Measurements from ENCODE around the gene HYI. TPM values are rescaled to one million over a fixed set of nuclear protein-coding genes. Genes with fewer than 3 reads are reported as not detected.

The HYI gene
- total RNA-seq, 5 donors from 2014 or later (not counting 1 experiment from before 2014, with no cell fraction given), result 14.9 to 27.4 (median 19.9) TPM

DNA sequence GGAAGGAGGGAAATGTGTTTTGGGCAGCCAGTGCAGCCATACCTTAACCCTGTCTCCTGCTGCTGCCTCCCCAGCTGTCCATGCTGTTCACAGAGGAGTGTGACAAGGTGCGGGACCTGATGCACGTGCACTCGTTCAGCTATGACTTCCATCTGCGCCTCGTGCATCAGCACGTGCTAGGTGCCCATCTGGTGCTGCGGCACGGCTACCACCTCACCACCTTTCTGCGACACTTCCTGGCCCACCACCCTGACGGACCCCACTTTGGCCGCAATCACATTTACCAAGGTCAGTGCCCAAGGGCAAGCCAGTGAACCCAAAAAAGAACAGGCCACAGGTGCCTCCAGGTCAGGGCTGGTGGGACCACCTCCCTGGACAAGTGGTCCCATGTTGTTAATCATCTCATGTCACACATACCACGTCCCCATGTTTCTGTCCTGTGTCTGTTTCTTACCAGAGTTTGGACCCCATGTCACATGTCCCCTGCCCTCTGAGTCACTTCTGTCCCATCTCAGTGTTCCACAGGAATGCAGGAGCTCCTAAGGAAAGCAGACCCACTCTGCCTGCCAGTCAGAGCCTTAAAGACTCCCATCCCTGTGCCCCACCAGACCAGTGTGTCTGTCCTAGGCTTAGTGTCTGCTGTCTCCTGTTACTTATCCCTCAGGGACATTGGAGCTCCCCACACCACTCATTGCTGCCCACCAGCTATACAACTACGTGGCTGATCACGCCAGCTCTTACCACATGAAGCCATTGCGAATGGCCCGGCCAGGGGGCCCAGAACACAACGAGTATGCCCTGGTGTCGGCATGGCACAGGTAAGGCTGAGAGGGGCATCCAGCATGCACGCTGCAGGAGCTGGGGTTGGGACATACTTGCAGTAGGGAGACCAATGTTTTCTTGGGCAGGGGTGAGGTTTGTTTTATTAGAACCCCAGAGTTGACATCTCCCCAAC lies 6.6 kb downstream of the HYI start:
- no peak overlapping the region for H3K27ac Mint-ChIP-seq
- H3K4me3 Mint-ChIP-seq, result no peak overlapping the region
- H3K4me1 Mint-ChIP-seq, result peaks cover 0 to 6% (median 0%) of the 10 kb centered on the region in 3 donors

DNA sequence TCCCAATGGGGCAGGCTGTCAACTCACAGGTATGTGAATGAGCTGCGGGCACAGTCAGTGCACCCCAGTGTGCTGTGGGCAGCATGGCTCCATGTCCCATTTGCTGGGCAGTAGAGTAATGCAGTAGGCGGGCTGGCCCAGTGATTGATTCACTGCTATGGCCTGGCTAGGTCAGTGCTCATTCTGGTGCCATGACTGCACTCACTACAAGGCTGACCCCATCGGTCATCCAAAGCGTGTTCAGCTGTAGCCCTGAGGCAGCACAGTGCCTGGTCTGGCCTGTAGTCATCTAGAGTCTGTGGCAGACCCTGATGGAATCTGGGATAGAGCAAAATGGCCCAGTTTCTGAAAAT lies 7.4 kb downstream of the HYI start:
- WGBS (ENCODE audit: insufficient coverage), result 98% methylated on average over 4 of the region's 4 CpGs
- H3K27ac Mint-ChIP-seq, result no peak overlapping the region
- no peaks in the 10 kb centered on the region for H3K27me3 ChIP-seq (replicated peaks in 1 of 2; ENCODE audit: control insufficient read depth in 2 of 2, extremely low read depth in 1 of 2, insufficient read depth in 2 of 2, low read length in 1 of 2)
- H3K9me3 Mint-ChIP-seq, result no peaks in the 10 kb centered on the region
- no peak for ATAC-seq (replicated peaks in 1 of 4)
- H3K36me3 Mint-ChIP-seq, result peaks cover 61% of the 10 kb centered on the region
- H3K4me1 Mint-ChIP-seq, result peaks cover 0 to 5% (median 0%) of the 10 kb centered on the region in 3 donors
- POLR2A ChIA-PET, result no interaction called here
- peak in 1 of 35 experiments; percentile 7 for DNase-seq
- H3K27ac ChIP-seq (ENCODE audit: low read length), result no peak overlapping the region
- CTCF ChIA-PET, result no interaction called here
- H3K27me3 Mint-ChIP-seq, result no peaks in the 10 kb centered on the region
- no peak overlapping the region for H3K4me3 Mint-ChIP-seq
- no peak overlapping the region for H3K4me3 ChIP-seq (ENCODE audit: control insufficient read depth in 1 of 2, extremely low read depth in 1 of 2, low read length in 1 of 2)
- no peaks in the 10 kb centered on the region for H3K4me1 ChIP-seq (ENCODE audit: control insufficient read depth in 1 of 2, extremely low read depth in 1 of 2, insufficient read depth in 2 of 2, low read length in 2 of 2)
- H3K36me3 ChIP-seq (ENCODE audit: control insufficient read depth in 2 of 2, extremely low read depth in 1 of 2, insufficient read depth in 1 of 2, low read length in 1 of 2), result peaks cover 25 to 86% of the 10 kb centered on the region in 2 donors
- no peaks in the 10 kb centered on the region for H3K9me3 ChIP-seq

More for the DNA sequence above, 6.6 kb downstream of the HYI start:
- over 99% methylated on average over 19 of the region's 19 CpGs for WGBS (ENCODE audit: insufficient coverage)
- Mint-ChIP-seq H3K9me3 (no peaks in the 10 kb centered on the region), H3K27me3 (no peaks in the 10 kb centered on the region), H3K36me3 (peaks cover 61% of the 10 kb centered on the region)
- ChIA-PET POLR2A (no interaction called here), CTCF (interaction anchor here in 1 of 2 donors (1.2 kb wide), 1 partner anchor 7 kb away, joined by 3 read pairs; no protein-coding TSS in a partner anchor)
- no peaks in the 10 kb centered on the region for H3K9me3 ChIP-seq
- DNase-seq, result peak in 1 of 35 experiments; percentile 11
- peaks cover 0 to under 1% of the 10 kb centered on the region in 2 experiments for H3K4me1 ChIP-seq (ENCODE audit: control insufficient read depth in 1 of 2, extremely low read depth in 1 of 2, insufficient read depth in 2 of 2, low read length in 2 of 2)
- H3K27me3 ChIP-seq (replicated peaks in 1 of 2; ENCODE audit: control insufficient read depth in 2 of 2, extremely low read depth in 1 of 2, insufficient read depth in 2 of 2, low read length in 1 of 2), result no peaks in the 10 kb centered on the region
- no peak overlapping the region for H3K4me3 ChIP-seq (ENCODE audit: control insufficient read depth in 1 of 2, extremely low read depth in 1 of 2, low read length in 1 of 2)
- peaks cover 21 to 81% of the 10 kb centered on the region in 2 donors for H3K36me3 ChIP-seq (ENCODE audit: control insufficient read depth in 2 of 2, extremely low read depth in 1 of 2, insufficient read depth in 1 of 2, low read length in 1 of 2)
- no peak overlapping the region for H3K27ac ChIP-seq (ENCODE audit: low read length)
- ATAC-seq (replicated peaks in 1 of 4), result no peak

DNA sequence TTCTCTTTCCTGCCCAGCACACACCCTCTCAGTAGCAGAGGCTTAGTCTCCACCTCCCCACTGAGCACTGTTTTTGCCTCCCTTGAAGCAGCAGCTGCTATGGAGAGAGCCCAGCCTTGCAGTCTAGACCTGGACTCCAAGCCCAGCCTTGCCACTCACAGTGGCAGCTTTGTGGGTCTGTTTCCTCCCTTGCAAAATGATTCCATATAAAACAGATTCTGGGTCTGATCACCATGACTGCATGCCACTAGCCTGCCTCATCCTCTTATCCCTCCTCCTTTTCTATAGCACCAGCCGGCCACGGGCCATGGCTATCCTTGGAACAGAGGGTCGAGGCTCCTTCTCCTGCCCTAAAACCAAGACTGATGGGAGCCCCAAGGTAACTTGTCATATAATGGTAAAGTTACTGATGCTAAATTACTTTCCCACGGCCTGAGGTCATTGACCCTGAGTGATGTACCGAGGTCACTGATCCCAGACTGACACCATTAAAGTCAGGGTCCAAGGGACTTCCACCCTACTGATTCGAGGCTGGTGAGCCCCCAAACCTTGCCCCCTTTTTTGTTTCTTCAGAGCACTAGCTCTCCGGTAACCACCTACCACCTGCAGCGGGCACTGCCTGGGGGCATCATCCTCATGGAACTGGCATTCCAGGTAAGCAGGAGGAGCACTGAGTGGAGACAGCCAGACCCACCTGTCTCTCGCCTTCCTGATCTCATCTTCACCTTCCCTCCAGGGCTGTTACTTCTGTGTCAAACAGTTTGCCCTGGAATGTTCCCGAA lies 7.9 kb downstream of the HYI start:
- WGBS (ENCODE audit: insufficient coverage), result 98% methylated on average over 6 of the region's 10 CpGs
- H3K36me3 Mint-ChIP-seq, result peaks cover 59% of the 10 kb centered on the region
- peaks cover 25 to 89% of the 10 kb centered on the region in 2 donors for H3K36me3 ChIP-seq (ENCODE audit: control insufficient read depth in 2 of 2, extremely low read depth in 1 of 2, insufficient read depth in 1 of 2, low read length in 1 of 2)

DNA sequence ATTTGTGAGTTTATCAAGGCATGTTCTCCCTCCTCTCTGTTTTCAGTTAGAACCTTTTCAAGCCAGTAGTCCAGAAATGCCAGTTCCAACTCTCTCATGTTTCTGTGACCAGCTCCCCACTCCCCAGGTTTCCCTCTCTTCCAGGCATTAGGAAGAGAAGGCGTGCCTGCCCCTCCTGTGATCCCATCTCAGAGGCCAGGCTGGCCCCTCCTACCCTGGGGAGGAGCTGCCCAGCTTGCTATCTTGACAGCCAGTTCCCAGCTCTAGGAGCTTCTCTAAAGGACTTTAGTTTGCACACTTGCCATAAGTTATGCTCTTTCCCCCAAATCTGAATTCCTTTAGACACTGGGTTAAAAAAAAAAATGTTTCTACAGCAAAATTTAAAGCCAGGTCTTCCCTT lies 8.9 kb downstream of the HYI start:
- Histone ChIP-seq H3K27me3 (replicated peaks in 1 of 2; ENCODE audit: control insufficient read depth in 2 of 2, extremely low read depth in 1 of 2, insufficient read depth in 2 of 2, low read length in 1 of 2) (no peaks in the 10 kb centered on the region), H3K27ac (ENCODE audit: low read length) (no peak overlapping the region), H3K36me3 (ENCODE audit: control insufficient read depth in 2 of 2, extremely low read depth in 1 of 2, insufficient read depth in 1 of 2, low read length in 1 of 2) (peaks cover 32 to 92% of the 10 kb centered on the region in 2 donors), H3K4me1 (ENCODE audit: control insufficient read depth in 1 of 2, extremely low read depth in 1 of 2, insufficient read depth in 2 of 2, low read length in 2 of 2) (no peaks in the 10 kb centered on the region), H3K9me3 (no peaks in the 10 kb centered on the region), H3K4me3 (ENCODE audit: control insufficient read depth in 1 of 2, extremely low read depth in 1 of 2, low read length in 1 of 2) (no peak overlapping the region)
- Mint-ChIP-seq H3K4me1 (peaks cover 0 to 5% (median 0%) of the 10 kb centered on the region in 3 donors), H3K27me3 (no peaks in the 10 kb centered on the region), H3K27ac (no peak overlapping the region), H3K9me3 (no peaks in the 10 kb centered on the region), H3K4me3 (no peak overlapping the region), H3K36me3 (peaks cover 51% of the 10 kb centered on the region)
- POLR2A ChIA-PET, result no interaction called here
- WGBS (ENCODE audit: insufficient coverage), result 83% methylated on average over 1 of the region's 1 CpG
- DNase-seq (peak in 1 of 35 experiments; percentile 5), ATAC-seq (replicated peaks in 1 of 4) (no peak)
- CTCF ChIA-PET, result no interaction called here

More for the DNA sequence above, 7.9 kb downstream of the HYI start:
- Histone ChIP-seq H3K27me3 (replicated peaks in 1 of 2; ENCODE audit: control insufficient read depth in 2 of 2, extremely low read depth in 1 of 2, insufficient read depth in 2 of 2, low read length in 1 of 2) (no peaks in the 10 kb centered on the region), H3K27ac (ENCODE audit: low read length) (no peak overlapping the region), H3K9me3 (no peaks in the 10 kb centered on the region), H3K4me3 (ENCODE audit: control insufficient read depth in 1 of 2, extremely low read depth in 1 of 2, low read length in 1 of 2) (no peak overlapping the region), H3K4me1 (ENCODE audit: control insufficient read depth in 1 of 2, extremely low read depth in 1 of 2, insufficient read depth in 2 of 2, low read length in 2 of 2) (no peaks in the 10 kb centered on the region)
- Mint-ChIP-seq H3K9me3 (no peaks in the 10 kb centered on the region), H3K4me1 (peaks cover 0 to 5% (median 0%) of the 10 kb centered on the region in 3 donors), H3K27ac (no peak overlapping the region), H3K27me3 (no peaks in the 10 kb centered on the region), H3K4me3 (no peak overlapping the region)
- CTCF ChIA-PET, result no interaction called here
- DNase-seq, result no peak
- ATAC-seq (replicated peaks in 1 of 4), result no peak
- POLR2A ChIA-PET, result no interaction called here

GRCh38 chr1:43444151-43444828 lies 9.4 kb downstream of the HYI start:
- no peaks in the 10 kb centered on the region for H3K27me3 Mint-ChIP-seq
- H3K36me3 ChIP-seq (ENCODE audit: control insufficient read depth in 2 of 2, extremely low read depth in 1 of 2, insufficient read depth in 1 of 2, low read length in 1 of 2), result peaks cover 33 to 95% of the 10 kb centered on the region in 2 donors
- no peak overlapping the region for H3K27ac Mint-ChIP-seq
- no peak overlapping the region for H3K27ac ChIP-seq (ENCODE audit: low read length)
- WGBS (ENCODE audit: insufficient coverage), result 100% methylated on average over 7 of the region's 13 CpGs
- ChIA-PET POLR2A (no interaction called here), CTCF (no interaction called here)
- H3K9me3 ChIP-seq, result no peaks in the 10 kb centered on the region
- H3K27me3 ChIP-seq (replicated peaks in 1 of 2; ENCODE audit: control insufficient read depth in 2 of 2, extremely low read depth in 1 of 2, insufficient read depth in 2 of 2, low read length in 1 of 2), result no peaks in the 10 kb centered on the region
- no peak overlapping the region for H3K4me3 Mint-ChIP-seq
- no peak overlapping the region for H3K4me3 ChIP-seq (ENCODE audit: control insufficient read depth in 1 of 2, extremely low read depth in 1 of 2, low read length in 1 of 2)
- peaks cover 0 to 5% (median 0%) of the 10 kb centered on the region in 3 donors for H3K4me1 Mint-ChIP-seq
- H3K4me1 ChIP-seq (ENCODE audit: control insufficient read depth in 1 of 2, extremely low read depth in 1 of 2, insufficient read depth in 2 of 2, low read length in 2 of 2), result no peaks in the 10 kb centered on the region
- DNase-seq (no peak), ATAC-seq (replicated peaks in 1 of 4) (no peak)
- H3K9me3 Mint-ChIP-seq, result no peaks in the 10 kb centered on the region
- peaks cover 49% of the 10 kb centered on the region for H3K36me3 Mint-ChIP-seq
